ENCODE data around the gene KCTD6. TPM values are rescaled to one million over a fixed set of nuclear protein-coding genes. Genes with fewer than 3 reads are reported as not detected.

The KCTD6 gene
- total RNA-seq, 1 donor from 2014 or later, result 7.9 TPM

- TF ChIP-seq EZH2 (IDR thresholded peaks at IDR 0.05; ENCODE audit: insufficient read depth, low read length), result no peak
- TF ChIP-seq, protein P1, sequence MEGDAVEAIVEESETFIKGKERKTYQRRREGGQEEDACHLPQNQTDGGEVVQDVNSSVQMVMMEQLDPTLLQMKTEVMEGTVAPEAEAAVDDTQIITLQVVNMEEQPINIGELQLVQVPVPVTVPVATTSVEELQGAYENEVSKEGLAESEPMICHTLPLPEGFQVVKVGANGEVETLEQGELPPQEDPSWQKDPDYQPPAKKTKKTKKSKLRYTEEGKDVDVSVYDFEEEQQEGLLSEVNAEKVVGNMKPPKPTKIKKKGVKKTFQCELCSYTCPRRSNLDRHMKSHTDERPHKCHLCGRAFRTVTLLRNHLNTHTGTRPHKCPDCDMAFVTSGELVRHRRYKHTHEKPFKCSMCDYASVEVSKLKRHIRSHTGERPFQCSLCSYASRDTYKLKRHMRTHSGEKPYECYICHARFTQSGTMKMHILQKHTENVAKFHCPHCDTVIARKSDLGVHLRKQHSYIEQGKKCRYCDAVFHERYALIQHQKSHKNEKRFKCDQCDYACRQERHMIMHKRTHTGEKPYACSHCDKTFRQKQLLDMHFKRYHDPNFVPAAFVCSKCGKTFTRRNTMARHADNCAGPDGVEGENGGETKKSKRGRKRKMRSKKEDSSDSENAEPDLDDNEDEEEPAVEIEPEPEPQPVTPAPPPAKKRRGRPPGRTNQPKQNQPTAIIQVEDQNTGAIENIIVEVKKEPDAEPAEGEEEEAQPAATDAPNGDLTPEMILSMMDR (IDR thresholded peaks at IDR 0.05; ENCODE audit: insufficient read depth, low read depth, low read length), result no peak
- H3K27ac Mint-ChIP-seq (ENCODE audit: unreplicated experiment), result peak within 1 kb of the TSS; percentile 71
- Histone ChIP-seq H3K79me2 (ENCODE audit: insufficient read depth, low read length) (no peaks in the 10 kb centered on the region), H3K4me1 (ENCODE audit: insufficient read depth, low read length) (peaks cover 12% of the 10 kb centered on the region), H3K9me3 (ENCODE audit: insufficient read depth, low read depth, low read length) (no peaks in the 10 kb centered on the region), H4K20me1 (ENCODE audit: insufficient read depth, low read length) (no peaks in the 10 kb centered on the region), H2AFZ (ENCODE audit: low read depth, low read length) (peak within 1 kb of the TSS; percentile 55), H3K9ac (ENCODE audit: low read length) (peak within 1 kb of the TSS; percentile 44), H3K36me3 (ENCODE audit: insufficient read depth, low read length) (no peaks in the 10 kb centered on the region), H3K27me3 (ENCODE audit: insufficient read depth, low read length) (no peaks in the 10 kb centered on the region), H3K4me3 (ENCODE audit: insufficient read depth, low read depth, low read length) (no peak within 1 kb of the TSS), H3K27ac (ENCODE audit: low read depth, low read length) (no peak within 1 kb of the TSS), H3K4me2 (ENCODE audit: low read length) (peak within 1 kb of the TSS; percentile 0)
- H3K4me1 Mint-ChIP-seq (ENCODE audit: low read depth, unreplicated experiment), result peaks cover 13% of the 10 kb centered on the region
- peak; percentile 59 for DNase-seq (ENCODE audit: low read depth)
- H3K36me3 Mint-ChIP-seq (ENCODE audit: low read depth, unreplicated experiment), result peaks cover 3% of the 10 kb centered on the region
- FAIRE-seq, result no peak
- H3K9me3 Mint-ChIP-seq (ENCODE audit: unreplicated experiment), result no peaks in the 10 kb centered on the region
- H3K27me3 Mint-ChIP-seq (ENCODE audit: low read depth, unreplicated experiment), result peaks cover 3% of the 10 kb centered on the region
- no peak within 1 kb of the TSS for H3K4me3 Mint-ChIP-seq (ENCODE audit: unreplicated experiment)
Observed at GRCh38 chr3:58536501-58537411, 44.9 kb downstream of the KCTD6 start, which contains the start of gene ACOX2. Gene ACOX2, minus strand, starts transcription at chr3:58537190. Its CDS starts 2,084 bp downstream, at chr3:58535106.

DNA sequence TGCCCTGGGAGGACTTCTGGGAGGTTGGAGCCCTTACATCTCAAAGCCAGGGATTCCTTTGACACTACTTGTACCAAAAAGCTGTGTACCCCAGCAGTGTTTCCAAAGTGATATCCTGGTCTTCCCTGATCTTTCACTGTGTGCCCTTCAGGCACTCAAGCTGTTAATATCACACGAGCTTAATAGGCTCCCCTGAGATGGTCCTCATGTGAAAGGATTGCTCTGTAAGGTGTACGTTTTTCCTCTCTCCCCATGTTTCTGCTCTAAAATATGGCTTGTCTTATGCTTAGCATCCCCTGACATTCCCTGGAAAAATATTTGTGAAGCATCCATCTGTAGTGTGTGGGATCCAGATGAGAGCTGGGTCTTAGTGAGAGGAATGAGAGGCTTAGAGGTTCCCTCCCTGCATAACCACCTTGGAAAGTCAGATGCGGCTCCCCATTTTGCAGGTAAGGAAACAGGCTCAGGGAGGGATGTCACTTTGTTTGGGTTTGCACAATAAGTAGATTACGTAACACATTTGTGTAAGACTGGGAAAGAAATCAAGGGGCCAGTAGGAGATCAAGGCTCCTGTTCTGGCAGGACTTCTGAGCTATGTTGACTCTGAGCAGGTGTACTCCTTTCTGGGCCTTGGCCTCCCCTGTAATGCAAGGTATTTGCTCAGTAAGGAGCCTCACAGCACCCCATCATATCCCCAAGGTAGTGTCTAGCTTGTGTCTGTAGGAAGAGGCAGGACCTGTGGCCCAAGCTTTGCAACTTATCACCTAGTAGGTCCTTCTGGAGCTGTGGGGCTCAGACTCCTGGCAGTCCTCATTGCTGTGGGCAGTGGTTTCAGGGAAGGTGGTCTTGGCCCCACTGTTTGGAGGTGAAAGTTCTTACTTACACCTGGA is 45.8 kb downstream of the KCTD6 start:
- H3K4me3 Mint-ChIP-seq (ENCODE audit: unreplicated experiment), result no peak overlapping the region
- no peaks in the 10 kb centered on the region for H3K9me3 Mint-ChIP-seq (ENCODE audit: unreplicated experiment)
- H3K4me3 ChIP-seq (ENCODE audit: insufficient read depth, low read depth, low read length), result no peak overlapping the region
- no peak overlapping the region for H3K9ac ChIP-seq (ENCODE audit: low read length)
- H3K79me2 ChIP-seq (ENCODE audit: insufficient read depth, low read length), result no peaks in the 10 kb centered on the region
- no peaks in the 10 kb centered on the region for H4K20me1 ChIP-seq (ENCODE audit: insufficient read depth, low read length)
- FAIRE-seq (no peak), DNase-seq (ENCODE audit: low read depth) (no peak)
- no peak overlapping the region for H3K4me2 ChIP-seq (ENCODE audit: low read length)
- H3K4me1 Mint-ChIP-seq (ENCODE audit: low read depth, unreplicated experiment), result peaks cover 13% of the 10 kb centered on the region
- no peaks in the 10 kb centered on the region for H3K36me3 ChIP-seq (ENCODE audit: insufficient read depth, low read length)
- TF ChIP-seq, protein P1 (IDR thresholded peaks at IDR 0.05; ENCODE audit: insufficient read depth, low read depth, low read length), result no peak
- TF ChIP-seq EZH2 (IDR thresholded peaks at IDR 0.05; ENCODE audit: insufficient read depth, low read length), result no peak
- H3K27ac ChIP-seq (ENCODE audit: low read depth, low read length), result no peak overlapping the region
- peaks cover 3% of the 10 kb centered on the region for H3K36me3 Mint-ChIP-seq (ENCODE audit: low read depth, unreplicated experiment)
- peak overlapping the region; percentile 71 for H3K27ac Mint-ChIP-seq (ENCODE audit: unreplicated experiment)
- H3K27me3 ChIP-seq (ENCODE audit: insufficient read depth, low read length), result no peaks in the 10 kb centered on the region
- H3K9me3 ChIP-seq (ENCODE audit: insufficient read depth, low read depth, low read length), result no peaks in the 10 kb centered on the region
- peaks cover 12% of the 10 kb centered on the region for H3K4me1 ChIP-seq (ENCODE audit: insufficient read depth, low read length)
- H2AFZ ChIP-seq (ENCODE audit: low read depth, low read length), result peak overlapping the region; percentile 55
- H3K27me3 Mint-ChIP-seq (ENCODE audit: low read depth, unreplicated experiment), result peaks cover 3% of the 10 kb centered on the region

Measured in astrocyte (in vitro differentiated cells and primary cell).